Transverse colon (tissue), 4 donors: ENCODE data around the gene ISL1. TPM values are rescaled to one million over a fixed set of nuclear protein-coding genes. Genes with fewer than 3 reads are reported as not detected.

ENCODE experiments used
- DNase-seq: peaks from one replicate; pipeline ENCODE4 v3.0.0-alpha.2; 2019
- H3K27ac ChIP-seq, 4 donors: fragments of 200-600 bp; sonication (generic); 2 replicates each; pipeline ENCODE4 v1.5.1; 2016 to 2018; ENCODE audit warnings: inconsistent platforms in 4 of 4
- H3K27me3 ChIP-seq: fragments of 200-600 bp; sonication (generic); 2 replicates; pipeline ENCODE4 v1.5.1; 2017; ENCODE audit warnings: inconsistent platforms
- H3K36me3 ChIP-seq, 4 donors: fragments of 200-600 bp; sonication (generic); 2 replicates each; pipeline ENCODE4 v1.5.1; 2017 to 2019; ENCODE audit warnings: inconsistent platforms in 4 of 4
- H3K4me1 ChIP-seq, 4 donors: fragments of 200-600 bp; sonication (generic); 2 replicates each; pipeline ENCODE4 v1.5.1; 2017 to 2020; ENCODE audit warnings: inconsistent platforms in 4 of 4
- H3K4me3 ChIP-seq, 4 donors: fragments of 200-600 bp; sonication (generic); 1 replicate in 1 of 4; 2 replicates in 3 of 4; pipeline versions ENCODE4 v1.5.1 to v1.6.1; 2017 to 2019; ENCODE audit warnings: inconsistent platforms in 4 of 4
- H3K9me3 ChIP-seq, 2 donors: fragments of 200-600 bp; sonication (generic); 2 replicates each; pipeline ENCODE4 v1.5.1; 2017 to 2019; ENCODE audit warnings: inconsistent platforms in 2 of 2
- EP300 ChIP-seq: sonication (generic); formaldehyde crosslinking; IDR thresholded peaks from one replicate; pipeline ENCODE4 v1.6.1; 2017; ENCODE audit warnings: antibody characterized with exemption, low read depth
- POLR2A ChIP-seq: fragments of 450-650 bp; IDR thresholded peaks from one replicate; pipeline ENCODE4 v1.6.1; 2016; ENCODE audit warnings: antibody characterized with exemption, mild to moderate bottlenecking, moderate library complexity
- POLR2AphosphoS5 ChIP-seq, 3 donors: sonication (generic); formaldehyde crosslinking; IDR thresholded peaks; one replicate each; pipeline ENCODE4 v1.6.1; 2016; ENCODE audit warnings: antibody characterized with exemption in 3 of 3
- WGBS, 2 donors: methylation state at CpG; one replicate each; pipeline ENCODE4 v1.1.5; 2018; ENCODE audit warnings: low coverage in 1 of 2; 5-methylcytosine and 5-hydroxymethylcytosine counted together
- in situ Hi-C, 4 donors: fragments of 200-750 bp; cut with MboI; loops; one replicate each; pipeline versions ENCODE4 v1.15.0 to v1.15.1; 2017; ENCODE audit warnings: low sequenced_read_pairs in 3 of 4, low pct_ligation_motif_present in 1 of 4, low pct_unique_long_range_greater_than_20kb in 1 of 4
- intact Hi-C: fragments of 100-400 bp; cut with DNase I; formaldehyde crosslinking; loops from one replicate; pipeline ENCODE4 v1.15.1; 2023; ENCODE audit warnings: low total_unique reads
- total RNA-seq, 4 donors: library from RNA; depleted of rRNA; stranded (reverse); fragments of >200 nt; gene quantifications; one replicate each; pipeline ENCODE4 v1.1.0, GENCODE V29; 2016
- TF ChIP-seq, protein P1 (sequence below), 5 experiments: fragments of 200-600 bp in 3 of 5; fragments of 450-650 bp in 2 of 5; sonication (generic) in 3 of 5; IDR thresholded peaks; 1 replicate in 2 of 5; 2 replicates in 3 of 5; pipeline ENCODE4 v1.5.1; 2016 to 2017; ENCODE audit warnings: antibody characterized with exemption in 5 of 5, inconsistent platforms in 3 of 5, mild to moderate bottlenecking in 2 of 5, moderate library complexity in 1 of 5

The ISL1 gene
- total RNA-seq, 4 donors from 2014 or later: 0.41 to 0.48 TPM; not detected in 2

DNA sequence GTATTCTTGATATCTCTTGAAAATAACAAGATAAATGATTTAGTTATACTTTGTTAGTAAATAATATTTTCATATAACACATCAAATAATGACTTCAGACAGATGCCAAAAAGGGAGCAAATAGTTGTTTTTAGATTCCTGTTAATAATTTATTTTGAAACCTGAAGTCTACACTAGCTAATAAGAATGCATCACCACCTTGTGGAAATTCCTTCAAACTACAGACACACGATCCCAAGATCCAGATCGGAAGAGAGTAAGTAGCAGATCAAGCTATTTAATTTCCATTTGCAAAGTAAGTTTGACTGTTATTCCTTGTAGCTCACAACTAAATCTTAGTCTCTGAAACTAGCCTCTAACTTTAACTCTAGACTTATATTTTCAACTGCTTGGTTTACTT is 35.5 kb upstream of the ISL1 start:
- WGBS, 2 donors: 81 to 90% methylated on average over 2 of the region's 2 CpGs
- Histone ChIP-seq H3K9me3 (no peaks in the 10 kb centered on the region), H3K36me3 (no peaks in the 10 kb centered on the region), H3K27ac (no peak overlapping the region), H3K4me1 (no peaks in the 10 kb centered on the region), H3K27me3 (no peaks in the 10 kb centered on the region), H3K4me3 (no peak overlapping the region)
- in situ Hi-C loops (no loop called here), intact Hi-C loops (no loop called here)
- TF ChIP-seq, protein P1, sequence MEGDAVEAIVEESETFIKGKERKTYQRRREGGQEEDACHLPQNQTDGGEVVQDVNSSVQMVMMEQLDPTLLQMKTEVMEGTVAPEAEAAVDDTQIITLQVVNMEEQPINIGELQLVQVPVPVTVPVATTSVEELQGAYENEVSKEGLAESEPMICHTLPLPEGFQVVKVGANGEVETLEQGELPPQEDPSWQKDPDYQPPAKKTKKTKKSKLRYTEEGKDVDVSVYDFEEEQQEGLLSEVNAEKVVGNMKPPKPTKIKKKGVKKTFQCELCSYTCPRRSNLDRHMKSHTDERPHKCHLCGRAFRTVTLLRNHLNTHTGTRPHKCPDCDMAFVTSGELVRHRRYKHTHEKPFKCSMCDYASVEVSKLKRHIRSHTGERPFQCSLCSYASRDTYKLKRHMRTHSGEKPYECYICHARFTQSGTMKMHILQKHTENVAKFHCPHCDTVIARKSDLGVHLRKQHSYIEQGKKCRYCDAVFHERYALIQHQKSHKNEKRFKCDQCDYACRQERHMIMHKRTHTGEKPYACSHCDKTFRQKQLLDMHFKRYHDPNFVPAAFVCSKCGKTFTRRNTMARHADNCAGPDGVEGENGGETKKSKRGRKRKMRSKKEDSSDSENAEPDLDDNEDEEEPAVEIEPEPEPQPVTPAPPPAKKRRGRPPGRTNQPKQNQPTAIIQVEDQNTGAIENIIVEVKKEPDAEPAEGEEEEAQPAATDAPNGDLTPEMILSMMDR (IDR thresholded peaks at IDR 0.05): peak in 1 of 5 experiments; percentile 3
- no peak for TF ChIP-seq EP300
- DNase-seq: no peak

DNA sequence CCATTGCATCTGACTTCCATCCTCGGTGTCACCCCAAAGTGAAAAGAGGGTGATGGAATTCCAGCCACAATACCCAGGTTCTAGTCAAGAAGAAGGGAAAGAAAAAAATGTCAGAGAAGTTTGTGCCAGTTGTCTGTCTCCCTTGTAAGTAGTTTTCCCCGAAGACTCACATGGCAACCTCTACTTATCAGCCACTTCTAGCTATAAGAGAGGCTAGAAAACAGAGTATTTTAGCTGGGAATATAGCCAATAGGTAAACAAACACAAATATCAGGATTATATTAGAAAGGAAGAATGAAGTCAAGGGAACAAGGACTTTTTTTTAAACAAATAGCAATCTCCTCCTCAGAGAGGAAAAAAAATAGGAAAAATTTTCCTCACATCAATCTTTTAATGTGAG is 12.2 kb upstream of the ISL1 start:
- Histone ChIP-seq H3K9me3 (no peaks in the 10 kb centered on the region), H3K4me3 (no peak overlapping the region), H3K27ac (no peak overlapping the region), H3K36me3 (no peaks in the 10 kb centered on the region), H3K27me3 (peaks cover 6% of the 10 kb centered on the region), H3K4me1 (peaks cover 0 to 5% (median 0%) of the 10 kb centered on the region in 4 donors)
- intact Hi-C loops (no loop called here), in situ Hi-C loops (no loop called here)
- 52 to 60% methylated on average over 2 of the region's 2 CpGs for WGBS, 2 donors
- no peak for DNase-seq
- TF ChIP-seq EP300: no peak
- TF ChIP-seq POLR2AphosphoS5 (IDR thresholded peaks at IDR 0.05): no peak
- TF ChIP-seq POLR2A: no peak
- TF ChIP-seq, protein P1 (IDR thresholded peaks at IDR 0.05): no peak

DNA sequence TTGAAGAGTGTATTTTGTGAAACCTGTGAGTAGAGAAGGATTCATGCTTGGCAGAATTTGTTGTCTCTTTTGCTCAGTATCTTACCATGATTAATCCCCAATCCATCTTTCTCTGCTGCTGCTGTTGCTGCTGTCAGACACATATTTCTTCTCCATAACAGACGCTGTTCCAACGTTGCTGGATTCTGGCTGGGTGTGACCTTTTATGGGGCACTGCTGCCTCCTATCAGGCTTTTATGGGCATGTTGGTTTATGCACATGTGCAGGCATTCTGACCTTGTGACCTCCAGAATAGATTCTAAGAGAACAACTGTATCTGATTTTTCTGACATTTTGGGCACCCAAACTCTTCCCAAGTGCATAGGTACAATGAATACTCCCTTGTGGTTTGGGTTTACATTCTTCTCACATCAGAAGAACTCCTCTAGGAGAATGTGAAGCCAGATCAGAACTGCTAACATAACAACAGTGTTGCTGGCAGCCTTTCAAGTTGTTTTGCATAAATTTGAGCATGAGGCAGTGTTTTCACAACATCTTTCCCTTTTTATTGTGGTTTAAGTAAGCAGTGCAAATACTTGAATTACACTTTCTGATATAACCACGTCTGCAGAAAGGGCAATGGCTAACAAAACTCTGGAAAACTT is 9.2 kb upstream of the ISL1 start:
- WGBS, 2 donors: 5 to 33% methylated on average over 3 of the region's 3 CpGs
- H3K27me3 ChIP-seq: peaks cover 32% of the 10 kb centered on the region
- H3K27ac ChIP-seq: no peak overlapping the region
- H3K4me1 ChIP-seq: peaks cover 0 to 10% (median 0%) of the 10 kb centered on the region in 4 donors
- intact Hi-C loops (no loop called here), in situ Hi-C loops (no loop called here)
- DNase-seq: peak; percentile 37
- H3K4me3 ChIP-seq: no peak overlapping the region
- no peaks in the 10 kb centered on the region for H3K36me3 ChIP-seq
- no peaks in the 10 kb centered on the region for H3K9me3 ChIP-seq
- no peak for TF ChIP-seq POLR2A
- no peak for TF ChIP-seq POLR2AphosphoS5 (IDR thresholded peaks at IDR 0.05)
- TF ChIP-seq, protein P1 (IDR thresholded peaks at IDR 0.05): no peak
- no peak for TF ChIP-seq EP300

DNA sequence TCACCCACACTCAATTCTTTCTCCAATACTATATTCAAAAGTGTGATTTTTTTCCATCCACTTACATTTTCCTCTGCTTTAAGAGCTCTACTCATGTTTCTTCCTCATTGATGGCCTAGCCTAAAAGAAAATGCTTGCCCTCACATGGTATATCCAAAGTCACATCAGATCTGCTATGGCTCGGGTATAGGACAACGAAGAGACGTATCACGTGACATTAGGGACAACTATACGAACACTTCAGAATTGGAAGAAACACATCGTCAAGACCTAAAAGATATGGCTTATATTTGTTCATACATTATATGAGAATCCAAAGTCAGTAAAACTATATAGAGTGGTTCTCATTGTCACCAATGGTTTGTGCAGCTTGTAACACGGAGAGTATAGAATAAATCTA is 8.2 kb upstream of the ISL1 start:
- H3K36me3 ChIP-seq: no peaks in the 10 kb centered on the region
- H3K9me3 ChIP-seq: no peaks in the 10 kb centered on the region
- intact Hi-C loops: no loop called here
- H3K4me3 ChIP-seq: no peak overlapping the region
- peaks cover 43% of the 10 kb centered on the region for H3K27me3 ChIP-seq
- TF ChIP-seq POLR2A (no peak), EP300 (no peak), POLR2AphosphoS5 (IDR thresholded peaks at IDR 0.05) (no peak)
- TF ChIP-seq, protein P1 (IDR thresholded peaks at IDR 0.05): no peak
- H3K4me1 ChIP-seq: peaks cover 0 to 14% (median 0%) of the 10 kb centered on the region in 4 donors
- no peak for DNase-seq
- in situ Hi-C loops: no loop called here
- no peak overlapping the region for H3K27ac ChIP-seq
- 94 to 96% methylated on average over 7 of the region's 7 CpGs for WGBS, 2 donors
